ENCODE results near the gene CDH4. TPM values are rescaled to one million over a fixed set of nuclear protein-coding genes. Genes with fewer than 3 reads are reported as not detected.

Gene CDH4
- total RNA-seq, 1 experiment from 2014 or later, result 5.3 TPM

DNA sequence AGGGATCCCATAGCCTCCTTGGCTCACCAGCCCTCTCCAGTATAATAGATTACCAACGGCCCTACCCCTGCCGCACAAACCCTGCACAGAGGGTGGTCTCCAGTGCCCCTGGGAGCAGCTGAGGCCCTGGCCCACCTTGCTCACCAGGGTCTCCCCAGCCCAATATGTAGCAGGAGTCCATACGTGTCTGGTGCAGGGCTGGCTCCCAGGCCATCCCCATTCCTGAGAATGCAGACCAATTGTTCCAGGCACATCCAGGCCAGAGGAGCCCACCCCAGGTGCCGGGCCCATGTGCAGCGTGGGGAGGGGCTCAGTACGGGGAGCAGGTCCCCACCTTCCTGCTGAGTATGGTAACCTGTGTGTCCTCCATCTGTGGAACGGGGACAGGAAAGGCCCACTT lies 561.7 kb downstream of the CDH4 start:
- ChIA-PET POLR2A (no interaction called here), CTCF (interaction anchor here (1.1 kb wide), 1 partner anchor 10 kb away, joined by 3 read pairs; no protein-coding TSS in a partner anchor)
- TF ChIP-seq FOXJ3 (CRISPR knock-in tag; IDR thresholded peaks at IDR 0.05; ENCODE audit: borderline replicate concordance) (no peak), ZNF232 (CRISPR knock-in tag; IDR thresholded peaks at IDR 0.05) (no peak), ATF1 (CRISPR knock-in tag; IDR thresholded peaks at IDR 0.05) (no peak), CREB1 (CRISPR knock-in tag; IDR thresholded peaks at IDR 0.05) (no peak), KAT7 (CRISPR knock-in tag; IDR thresholded peaks at IDR 0.05; ENCODE audit: borderline replicate concordance) (no peak), ATF6 (CRISPR knock-in tag; IDR thresholded peaks at IDR 0.05) (no peak), OVOL2 (CRISPR knock-in tag; IDR thresholded peaks at IDR 0.05; ENCODE audit: borderline replicate concordance) (no peak), TP53 (CRISPR knock-in tag; IDR thresholded peaks at IDR 0.05) (no peak), ESRRA (CRISPR knock-in tag; IDR thresholded peaks at IDR 0.05; ENCODE audit: borderline replicate concordance) (no peak), SOX15 (CRISPR knock-in tag; IDR thresholded peaks at IDR 0.05) (no peak), TCF7 (CRISPR knock-in tag; IDR thresholded peaks at IDR 0.05; ENCODE audit: low read depth) (no peak), TEAD4 (CRISPR knock-in tag; IDR thresholded peaks at IDR 0.05) (no peak), IRF2 (CRISPR knock-in tag; IDR thresholded peaks at IDR 0.05; ENCODE audit: borderline replicate concordance, low read depth) (no peak), CREM (CRISPR knock-in tag; IDR thresholded peaks at IDR 0.05) (no peak)
- TF ChIP-seq, protein P1, sequence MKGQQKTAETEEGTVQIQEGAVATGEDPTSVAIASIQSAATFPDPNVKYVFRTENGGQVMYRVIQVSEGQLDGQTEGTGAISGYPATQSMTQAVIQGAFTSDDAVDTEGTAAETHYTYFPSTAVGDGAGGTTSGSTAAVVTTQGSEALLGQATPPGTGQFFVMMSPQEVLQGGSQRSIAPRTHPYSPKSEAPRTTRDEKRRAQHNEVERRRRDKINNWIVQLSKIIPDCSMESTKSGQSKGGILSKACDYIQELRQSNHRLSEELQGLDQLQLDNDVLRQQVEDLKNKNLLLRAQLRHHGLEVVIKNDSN (CRISPR knock-in tag; IDR thresholded peaks at IDR 0.05), result no peak
- TF ChIP-seq, protein P2, sequence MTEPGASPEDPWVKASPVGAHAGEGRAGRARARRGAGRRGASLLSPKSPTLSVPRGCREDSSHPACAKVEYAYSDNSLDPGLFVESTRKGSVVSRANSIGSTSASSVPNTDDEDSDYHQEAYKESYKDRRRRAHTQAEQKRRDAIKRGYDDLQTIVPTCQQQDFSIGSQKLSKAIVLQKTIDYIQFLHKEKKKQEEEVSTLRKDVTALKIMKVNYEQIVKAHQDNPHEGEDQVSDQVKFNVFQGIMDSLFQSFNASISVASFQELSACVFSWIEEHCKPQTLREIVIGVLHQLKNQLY (CRISPR knock-in tag; IDR thresholded peaks at IDR 0.05), result no peak
- TF ChIP-seq, protein P3, sequence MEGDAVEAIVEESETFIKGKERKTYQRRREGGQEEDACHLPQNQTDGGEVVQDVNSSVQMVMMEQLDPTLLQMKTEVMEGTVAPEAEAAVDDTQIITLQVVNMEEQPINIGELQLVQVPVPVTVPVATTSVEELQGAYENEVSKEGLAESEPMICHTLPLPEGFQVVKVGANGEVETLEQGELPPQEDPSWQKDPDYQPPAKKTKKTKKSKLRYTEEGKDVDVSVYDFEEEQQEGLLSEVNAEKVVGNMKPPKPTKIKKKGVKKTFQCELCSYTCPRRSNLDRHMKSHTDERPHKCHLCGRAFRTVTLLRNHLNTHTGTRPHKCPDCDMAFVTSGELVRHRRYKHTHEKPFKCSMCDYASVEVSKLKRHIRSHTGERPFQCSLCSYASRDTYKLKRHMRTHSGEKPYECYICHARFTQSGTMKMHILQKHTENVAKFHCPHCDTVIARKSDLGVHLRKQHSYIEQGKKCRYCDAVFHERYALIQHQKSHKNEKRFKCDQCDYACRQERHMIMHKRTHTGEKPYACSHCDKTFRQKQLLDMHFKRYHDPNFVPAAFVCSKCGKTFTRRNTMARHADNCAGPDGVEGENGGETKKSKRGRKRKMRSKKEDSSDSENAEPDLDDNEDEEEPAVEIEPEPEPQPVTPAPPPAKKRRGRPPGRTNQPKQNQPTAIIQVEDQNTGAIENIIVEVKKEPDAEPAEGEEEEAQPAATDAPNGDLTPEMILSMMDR (IDR thresholded peaks at IDR 0.05), result no peak
- TF ChIP-seq, protein P4, sequence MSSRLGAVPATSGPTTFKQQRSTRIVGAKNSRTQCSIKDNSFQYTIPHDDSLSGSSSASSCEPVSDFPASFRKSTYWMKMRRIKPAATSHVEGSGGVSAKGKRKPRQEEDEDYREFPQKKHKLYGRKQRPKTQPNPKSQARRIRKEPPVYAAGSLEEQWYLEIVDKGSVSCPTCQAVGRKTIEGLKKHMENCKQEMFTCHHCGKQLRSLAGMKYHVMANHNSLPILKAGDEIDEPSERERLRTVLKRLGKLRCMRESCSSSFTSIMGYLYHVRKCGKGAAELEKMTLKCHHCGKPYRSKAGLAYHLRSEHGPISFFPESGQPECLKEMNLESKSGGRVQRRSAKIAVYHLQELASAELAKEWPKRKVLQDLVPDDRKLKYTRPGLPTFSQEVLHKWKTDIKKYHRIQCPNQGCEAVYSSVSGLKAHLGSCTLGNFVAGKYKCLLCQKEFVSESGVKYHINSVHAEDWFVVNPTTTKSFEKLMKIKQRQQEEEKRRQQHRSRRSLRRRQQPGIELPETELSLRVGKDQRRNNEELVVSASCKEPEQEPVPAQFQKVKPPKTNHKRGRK (CRISPR knock-in tag; IDR thresholded peaks at IDR 0.05; ENCODE audit: borderline replicate concordance), result no peak
- Mint-ChIP-seq H3K27ac (no peak overlapping the region), H3K27me3 (ENCODE audit: low read depth) (peaks cover 13% of the 10 kb centered on the region; the same call in 1 of the 2 replicates), H3K4me1 (peaks cover 4% of the 10 kb centered on the region; the same call in 1 of the 2 replicates), H3K4me3 (no peak overlapping the region), H3K36me3 (no peaks in the 10 kb centered on the region), H3K9me3 (no peaks in the 10 kb centered on the region)
- DNase-seq (ENCODE audit: low spot score) (no peak), ATAC-seq (no peak)

- no peak for ATAC-seq
- ChIA-PET POLR2A (no interaction called here), CTCF (interaction anchor here (1.1 kb wide), 1 partner anchor 10 kb away, joined by 3 read pairs; no protein-coding TSS in a partner anchor)
- Mint-ChIP-seq H3K4me1 (peaks cover 4% of the 10 kb centered on the region; the same call in 1 of the 2 replicates), H3K27ac (no peak overlapping the region), H3K9me3 (no peaks in the 10 kb centered on the region), H3K36me3 (no peaks in the 10 kb centered on the region), H3K4me3 (no peak overlapping the region), H3K27me3 (ENCODE audit: low read depth) (peaks cover 13% of the 10 kb centered on the region; the same call in 1 of the 2 replicates)
- DNase-seq (ENCODE audit: low spot score), result no peak
- TF ChIP-seq IRF2 (CRISPR knock-in tag; IDR thresholded peaks at IDR 0.05; ENCODE audit: borderline replicate concordance, low read depth) (no peak), ELF4 (CRISPR knock-in tag; IDR thresholded peaks at IDR 0.05; ENCODE audit: low read depth) (no peak), NFATC4 (CRISPR knock-in tag; IDR thresholded peaks at IDR 0.05) (no peak), GTF2I (CRISPR knock-in tag; conservative IDR thresholded peaks at IDR 0.05) (no peak), E2F4 (CRISPR knock-in tag; IDR thresholded peaks at IDR 0.05; ENCODE audit: borderline replicate concordance, low read depth) (no peak)
- TF ChIP-seq, protein P4 (CRISPR knock-in tag; IDR thresholded peaks at IDR 0.05; ENCODE audit: borderline replicate concordance), result no peak
- TF ChIP-seq, protein P2 (CRISPR knock-in tag; IDR thresholded peaks at IDR 0.05), result no peak
Observed at GRCh38 chr20:61814244-61814643, 562.2 kb downstream of the CDH4 start.
